Body of pancreas (tissue), 4 donors: ENCODE data around the gene TTC3.

Experiments
- POLR2A ChIP-seq, 3 donors: fragments of 450-650 bp; IDR thresholded peaks; one replicate each; pipeline ENCODE4 v1.6.1; 2016; ENCODE audit warnings: antibody characterized with exemption in 3 of 3, mild to moderate bottlenecking in 2 of 3
- TF ChIP-seq, protein P1 (sequence below), 7 experiments: fragments of 450-650 bp in 4 of 7; fragments of 200-600 bp in 3 of 7; sonication (generic) in 3 of 7; IDR thresholded peaks; one replicate each; pipeline ENCODE4 v1.5.1; 2016 to 2019; ENCODE audit warnings: antibody characterized with exemption in 7 of 7

DNA sequence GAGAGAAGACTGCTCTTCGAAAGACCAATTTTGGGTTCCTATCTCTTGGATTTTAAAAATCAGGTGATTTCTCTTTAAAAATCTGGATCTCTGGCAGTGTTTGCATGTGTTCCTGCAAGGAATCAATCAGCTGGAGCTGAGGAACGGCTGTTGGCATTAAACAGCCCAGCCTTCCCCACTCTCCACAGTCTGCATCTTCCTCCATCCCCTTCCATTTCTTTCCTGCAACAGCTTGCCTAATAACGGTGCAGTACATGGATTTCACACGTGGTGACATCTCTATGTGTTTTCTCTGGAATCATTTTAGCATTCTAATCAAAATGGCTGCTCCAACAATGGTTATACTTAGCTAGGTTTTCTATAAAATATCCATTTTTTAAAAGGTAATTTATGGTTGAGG is 46.6 kb upstream of the TTC3 start:
- TF ChIP-seq, protein P1, sequence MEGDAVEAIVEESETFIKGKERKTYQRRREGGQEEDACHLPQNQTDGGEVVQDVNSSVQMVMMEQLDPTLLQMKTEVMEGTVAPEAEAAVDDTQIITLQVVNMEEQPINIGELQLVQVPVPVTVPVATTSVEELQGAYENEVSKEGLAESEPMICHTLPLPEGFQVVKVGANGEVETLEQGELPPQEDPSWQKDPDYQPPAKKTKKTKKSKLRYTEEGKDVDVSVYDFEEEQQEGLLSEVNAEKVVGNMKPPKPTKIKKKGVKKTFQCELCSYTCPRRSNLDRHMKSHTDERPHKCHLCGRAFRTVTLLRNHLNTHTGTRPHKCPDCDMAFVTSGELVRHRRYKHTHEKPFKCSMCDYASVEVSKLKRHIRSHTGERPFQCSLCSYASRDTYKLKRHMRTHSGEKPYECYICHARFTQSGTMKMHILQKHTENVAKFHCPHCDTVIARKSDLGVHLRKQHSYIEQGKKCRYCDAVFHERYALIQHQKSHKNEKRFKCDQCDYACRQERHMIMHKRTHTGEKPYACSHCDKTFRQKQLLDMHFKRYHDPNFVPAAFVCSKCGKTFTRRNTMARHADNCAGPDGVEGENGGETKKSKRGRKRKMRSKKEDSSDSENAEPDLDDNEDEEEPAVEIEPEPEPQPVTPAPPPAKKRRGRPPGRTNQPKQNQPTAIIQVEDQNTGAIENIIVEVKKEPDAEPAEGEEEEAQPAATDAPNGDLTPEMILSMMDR (IDR thresholded peaks at IDR 0.05) = no peak
- no peak for TF ChIP-seq POLR2A (IDR thresholded peaks at IDR 0.05)
